Hematopoietic multipotent progenitor cell treated with erythropoietin and hydrocortisone succinate and interleukin-3 and kit ligand, for 8 days (in vitro differentiated cells): ENCODE results near the gene ARL4D.
"Not testable (repeated sequence)": the region's sequence is repeated elsewhere in the genome, so short reads cannot be mapped to it uniquely, and the experiment has no call there.

Experiments
- DNase-seq: peaks from one replicate; pipeline ENCODE4 v3.0.0-alpha.2; 2015

Gene ARL4D, protein sequence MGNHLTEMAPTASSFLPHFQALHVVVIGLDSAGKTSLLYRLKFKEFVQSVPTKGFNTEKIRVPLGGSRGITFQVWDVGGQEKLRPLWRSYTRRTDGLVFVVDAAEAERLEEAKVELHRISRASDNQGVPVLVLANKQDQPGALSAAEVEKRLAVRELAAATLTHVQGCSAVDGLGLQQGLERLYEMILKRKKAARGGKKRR

DNA sequence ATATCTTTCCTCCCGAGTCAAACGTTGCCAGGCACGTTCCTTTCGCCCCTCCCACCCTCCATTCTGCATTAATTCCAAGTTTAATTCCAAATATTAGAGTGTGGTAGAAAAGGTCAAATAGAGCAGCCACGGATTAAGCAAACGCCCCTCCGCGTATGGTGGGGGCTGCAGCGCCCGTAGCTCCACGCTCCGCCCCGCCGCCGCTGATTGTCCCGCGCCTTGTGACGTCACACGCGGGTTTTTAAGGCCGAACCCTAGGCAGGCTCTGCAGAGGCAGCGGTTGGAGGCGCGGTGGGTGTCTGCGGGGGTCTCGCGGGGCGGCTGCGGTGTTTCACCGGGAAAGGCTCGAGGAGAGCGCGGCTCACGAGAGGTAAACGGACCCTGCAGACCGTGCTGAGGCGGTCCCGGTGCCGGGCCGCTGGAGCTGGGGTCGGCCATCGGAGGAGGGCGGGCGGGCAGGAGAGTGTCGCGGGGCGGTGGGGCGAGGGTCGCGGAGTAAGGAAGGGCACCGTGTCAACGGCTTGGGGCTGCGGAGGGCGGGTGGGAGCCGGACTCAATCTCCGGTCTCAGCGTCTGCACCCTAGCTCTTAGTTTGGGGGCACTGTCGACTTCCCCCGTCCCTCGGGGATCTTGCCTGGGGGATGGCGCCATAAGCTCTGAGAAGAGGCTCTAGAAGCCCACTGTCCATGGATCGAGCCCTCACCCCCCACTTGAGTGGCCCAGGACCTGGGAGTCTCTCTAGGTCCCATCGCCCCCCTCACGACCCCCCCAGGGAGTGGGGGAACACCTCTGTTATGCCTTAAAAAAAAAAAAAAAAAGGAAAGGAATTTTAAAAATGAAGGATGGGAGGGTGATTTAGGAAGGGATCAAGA is at the start of gene ARL4D:
TSS of gene ARL4D (plus strand) at position 270 of the 872 bp plus-strand sequence. CDS start 740 bp downstream, outside the sequence.
- DNase-seq, result peak; percentile 77

DNA sequence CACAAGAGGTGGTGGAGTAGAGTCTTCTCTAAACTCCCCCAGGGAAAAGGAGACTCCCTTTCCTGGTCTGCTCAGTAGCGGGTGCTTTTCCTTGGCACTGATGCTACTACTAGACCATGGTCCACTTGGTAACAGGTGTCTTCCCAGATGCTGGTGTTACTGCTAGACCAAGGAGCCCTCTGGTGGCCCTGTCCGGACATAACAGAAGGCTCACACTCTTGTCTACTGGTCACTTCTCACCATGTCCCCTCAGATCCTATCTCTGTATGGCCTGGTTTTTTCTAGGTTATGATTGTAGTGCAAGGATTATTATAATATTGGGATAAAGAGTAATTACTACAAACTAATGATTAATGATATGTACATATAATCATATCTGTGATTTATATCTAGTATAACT is 49.7 kb upstream of the ARL4D start:
- no peak for DNase-seq

DNA sequence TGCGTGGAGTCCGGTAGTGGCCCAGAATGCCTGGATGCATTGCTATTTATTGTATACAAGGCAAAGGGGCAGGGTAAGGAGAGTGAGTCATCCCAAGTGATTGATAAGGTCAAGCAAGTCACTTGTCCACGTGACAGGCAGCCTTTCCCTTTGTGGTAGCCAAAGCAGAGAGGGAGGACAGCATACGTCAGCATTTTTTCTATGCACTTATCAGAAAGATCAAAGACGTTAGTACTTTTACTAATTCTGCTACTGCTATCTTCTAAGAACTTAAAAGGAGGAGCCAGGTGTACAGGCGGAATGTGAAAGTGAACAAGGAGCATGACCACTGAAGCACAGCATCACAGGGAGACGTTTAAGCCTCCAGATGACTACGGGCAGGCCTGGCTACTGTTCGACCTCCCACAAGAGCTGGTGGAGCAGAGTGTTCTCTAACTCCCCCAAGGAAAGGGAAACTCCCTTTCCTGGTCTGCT is 47.9 kb upstream of the ARL4D start:
- DNase-seq, result peak; percentile 89

DNA sequence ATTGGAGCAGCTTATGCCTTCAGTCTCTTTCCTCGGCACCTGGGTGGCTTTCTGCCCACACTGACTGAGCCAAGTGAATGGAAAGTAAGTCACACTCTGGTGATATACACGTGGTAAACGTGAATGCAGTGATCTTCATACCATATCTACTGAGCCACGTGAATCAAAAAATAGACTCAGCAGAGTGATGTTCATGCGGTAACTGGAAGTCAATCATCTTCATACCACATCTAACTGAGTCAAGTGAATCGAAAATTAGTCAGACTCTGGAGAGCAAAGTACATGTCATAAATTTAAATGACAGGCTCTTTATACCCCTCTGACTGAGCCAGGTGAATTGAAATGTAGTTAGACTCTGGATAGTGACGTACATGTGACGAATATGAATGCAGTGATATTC is 47.1 kb upstream of the ARL4D start:
- no peak for DNase-seq

DNA sequence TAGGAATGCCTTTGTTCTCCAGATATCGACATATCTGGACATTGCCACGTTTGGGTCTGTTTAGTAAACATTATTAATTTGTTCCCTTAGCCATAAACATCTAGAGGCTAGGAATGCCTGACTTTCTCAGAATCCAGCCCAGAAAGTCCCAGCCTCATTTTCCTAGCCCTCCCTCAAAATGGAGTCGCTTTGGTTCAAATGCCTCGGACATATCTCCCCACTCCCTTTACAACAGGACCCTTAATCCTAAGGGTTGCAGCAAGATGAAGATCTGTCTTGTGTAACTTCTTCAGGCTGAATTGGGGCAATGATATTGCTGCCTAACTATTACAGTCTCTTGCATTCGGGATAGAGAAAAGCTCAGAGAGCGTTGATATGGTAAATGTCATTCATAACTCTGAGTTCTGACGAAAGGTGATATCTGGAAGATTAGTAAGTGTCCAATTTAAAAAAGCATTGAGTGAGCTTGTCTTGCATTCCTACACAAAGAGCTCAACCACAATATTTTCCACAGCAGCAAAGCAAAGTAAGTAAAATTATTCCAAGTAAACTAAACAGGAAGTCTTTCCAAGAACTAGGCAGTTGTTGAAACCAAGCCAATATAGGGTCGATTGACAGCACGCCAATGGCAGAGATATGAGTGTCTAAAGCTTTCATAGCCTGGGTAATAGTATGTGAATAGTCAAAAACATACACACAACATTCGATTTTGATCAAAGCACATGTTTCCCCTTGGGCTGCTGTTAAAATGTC is 46.0 kb upstream of the ARL4D start:
- peak; percentile 90 for DNase-seq

DNA sequence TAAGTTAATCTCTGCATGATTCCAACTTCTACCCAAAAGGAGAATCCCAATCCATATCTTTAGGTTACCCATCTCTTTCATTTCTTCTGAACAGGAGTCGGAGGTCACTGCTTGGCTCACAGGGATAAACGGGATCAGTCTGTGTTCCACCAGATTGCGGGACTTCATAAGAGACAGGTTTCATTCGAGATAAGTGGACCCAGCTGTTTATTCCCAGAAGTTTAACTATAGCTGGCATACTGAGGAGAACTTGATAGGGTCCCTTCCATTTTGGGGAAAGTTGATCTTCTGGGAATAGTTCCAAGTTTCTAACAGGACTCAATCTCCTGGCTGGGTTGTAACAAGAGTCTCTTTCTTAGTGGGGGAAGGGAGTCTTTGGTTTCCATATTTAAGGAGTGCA is 45.4 kb upstream of the ARL4D start:
- peak; percentile 43 for DNase-seq

DNA sequence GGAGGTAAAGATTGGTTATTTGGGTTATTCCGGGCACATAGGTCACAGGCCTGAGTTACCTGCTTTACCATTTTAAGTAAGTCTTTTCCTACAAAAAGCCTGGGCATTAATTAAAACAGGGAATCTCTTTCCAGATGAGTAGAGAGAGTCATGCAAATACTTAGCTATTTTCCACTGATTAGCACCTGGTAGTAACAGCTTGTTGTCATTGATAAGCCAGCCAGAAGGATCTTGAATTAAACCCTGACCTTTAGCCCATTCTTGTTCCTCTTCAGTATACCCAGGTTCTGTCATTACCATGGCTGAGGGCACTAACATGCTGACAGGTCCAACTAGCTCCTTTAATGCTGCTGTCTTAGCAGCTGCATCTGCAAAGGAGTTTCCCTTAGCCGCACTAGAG is 44.4 kb upstream of the ARL4D start:
- DNase-seq, result peak; percentile 77

DNA sequence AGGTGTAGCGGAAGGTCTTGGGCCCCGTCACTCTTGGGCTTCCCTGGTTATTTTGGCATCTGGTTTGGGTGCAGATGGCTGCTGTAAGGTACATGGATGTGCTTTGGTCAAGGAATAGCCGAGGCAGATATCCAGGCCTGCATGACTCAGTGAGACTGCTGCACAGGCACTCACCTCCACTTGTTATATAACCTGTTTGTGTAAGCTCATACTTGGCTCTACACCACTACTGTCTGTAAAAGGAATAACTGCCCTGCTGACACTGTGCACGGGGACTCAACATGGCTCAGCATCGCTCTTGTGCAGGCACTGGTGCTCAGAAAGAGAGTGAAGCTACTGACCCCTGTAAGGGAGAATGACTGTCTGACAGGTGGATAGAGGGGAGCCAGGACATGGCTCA is 42.3 kb upstream of the ARL4D start:
- DNase-seq, result no peak

DNA sequence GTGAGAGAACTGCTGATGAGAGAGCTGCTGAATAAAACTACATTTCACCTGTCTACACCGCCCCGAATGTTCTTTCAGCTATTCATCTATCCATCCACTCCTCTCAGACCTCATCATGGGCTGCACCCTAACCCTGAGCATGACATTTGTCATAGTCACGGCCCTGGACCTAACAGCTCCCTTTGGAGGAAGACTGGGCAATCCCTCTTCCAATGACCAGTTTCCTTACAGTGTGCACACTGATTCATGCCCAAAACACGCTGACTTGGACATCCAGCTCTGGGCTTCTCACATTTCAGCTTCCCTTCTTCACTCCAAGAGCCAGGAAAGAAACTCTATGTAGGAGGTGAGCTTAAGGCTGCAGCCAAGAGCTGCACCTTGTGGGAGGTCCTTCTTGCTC is 41.8 kb upstream of the ARL4D start:
- DNase-seq, result no peak

DNA sequence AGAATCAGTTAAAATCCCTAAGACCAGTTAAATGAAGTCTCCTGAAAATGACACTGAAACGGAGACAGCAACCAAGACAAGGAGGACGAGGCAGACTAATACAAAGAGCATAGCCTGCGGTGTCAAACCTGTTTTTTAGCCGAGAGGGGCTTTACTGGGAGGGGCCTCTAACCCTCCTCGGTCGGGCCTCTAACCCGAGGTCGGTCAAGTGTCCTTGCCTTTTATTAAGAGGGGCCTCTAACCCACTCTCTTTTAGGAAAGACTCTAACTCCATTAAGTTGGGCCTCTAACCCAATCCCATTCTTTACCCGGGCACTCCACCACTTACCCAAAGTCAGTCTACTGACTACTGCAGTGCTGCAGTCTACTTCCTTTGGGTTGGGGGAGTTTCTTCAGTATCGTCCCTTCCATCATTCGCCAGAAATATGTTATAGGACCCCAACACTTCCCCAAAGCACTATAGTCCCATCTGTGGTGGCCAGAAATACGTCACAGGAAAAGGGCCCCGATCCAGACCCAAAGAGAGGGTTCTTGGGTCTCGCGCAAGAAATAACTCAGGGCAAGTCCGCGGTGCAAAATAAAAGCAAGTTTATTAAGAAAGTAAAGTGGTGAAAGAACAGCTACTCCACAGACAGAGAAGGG is 39.2 kb upstream of the ARL4D start:
- no peak for DNase-seq

DNA sequence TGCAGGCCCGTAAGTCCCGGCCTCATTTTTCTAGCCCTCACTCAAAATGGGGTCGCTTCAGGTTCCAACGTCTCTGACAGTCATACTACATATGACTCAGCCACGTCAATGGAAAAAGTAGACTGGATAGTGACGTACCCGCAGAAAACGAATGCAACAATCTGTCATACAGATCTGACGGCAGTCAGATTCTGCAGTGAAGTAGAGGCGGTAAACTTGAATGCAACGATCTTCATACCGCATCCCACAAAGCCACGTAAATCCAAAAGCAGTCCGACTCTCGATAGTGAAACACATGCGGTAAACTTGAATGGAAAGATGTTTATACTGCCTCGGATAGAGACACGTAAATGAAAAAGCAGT is 38.4 kb upstream of the ARL4D start:
- peak; percentile 87 for DNase-seq

DNA sequence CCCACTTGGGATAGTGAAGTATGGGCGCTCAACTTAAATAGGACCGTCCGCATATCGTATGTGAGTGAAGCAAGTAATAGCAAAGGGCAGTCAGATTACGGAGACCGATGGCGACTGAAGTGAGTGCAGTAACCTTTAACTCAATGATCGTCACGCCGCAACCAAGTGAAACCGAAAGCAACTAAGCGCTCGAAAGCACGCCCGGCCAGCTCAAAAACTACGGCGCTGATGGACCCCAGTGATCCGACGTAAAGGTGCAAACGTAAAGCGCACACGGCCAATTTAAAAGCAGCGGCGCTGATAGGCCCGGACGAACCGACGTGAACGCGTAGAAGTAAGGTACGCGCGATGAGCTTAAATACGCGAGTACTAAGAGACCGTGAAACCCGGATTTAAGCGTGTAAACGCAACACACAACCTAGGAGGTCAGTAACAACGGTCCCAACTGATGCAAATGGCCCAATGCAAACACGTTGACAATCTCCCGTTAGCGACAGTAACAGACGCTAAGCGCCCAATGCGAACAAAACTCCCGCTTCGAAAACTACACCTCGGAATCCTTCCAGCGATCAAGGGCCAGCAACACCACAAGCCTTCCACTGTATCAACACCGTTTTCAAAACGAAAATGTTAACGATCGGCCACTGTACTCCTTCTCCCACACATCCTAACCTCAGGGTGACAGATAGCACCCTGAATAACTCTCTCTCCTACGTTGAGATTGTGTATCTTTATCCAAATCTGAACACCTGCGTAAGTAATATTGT is 37.9 kb upstream of the ARL4D start:
- peak; percentile 100 for DNase-seq

DNA sequence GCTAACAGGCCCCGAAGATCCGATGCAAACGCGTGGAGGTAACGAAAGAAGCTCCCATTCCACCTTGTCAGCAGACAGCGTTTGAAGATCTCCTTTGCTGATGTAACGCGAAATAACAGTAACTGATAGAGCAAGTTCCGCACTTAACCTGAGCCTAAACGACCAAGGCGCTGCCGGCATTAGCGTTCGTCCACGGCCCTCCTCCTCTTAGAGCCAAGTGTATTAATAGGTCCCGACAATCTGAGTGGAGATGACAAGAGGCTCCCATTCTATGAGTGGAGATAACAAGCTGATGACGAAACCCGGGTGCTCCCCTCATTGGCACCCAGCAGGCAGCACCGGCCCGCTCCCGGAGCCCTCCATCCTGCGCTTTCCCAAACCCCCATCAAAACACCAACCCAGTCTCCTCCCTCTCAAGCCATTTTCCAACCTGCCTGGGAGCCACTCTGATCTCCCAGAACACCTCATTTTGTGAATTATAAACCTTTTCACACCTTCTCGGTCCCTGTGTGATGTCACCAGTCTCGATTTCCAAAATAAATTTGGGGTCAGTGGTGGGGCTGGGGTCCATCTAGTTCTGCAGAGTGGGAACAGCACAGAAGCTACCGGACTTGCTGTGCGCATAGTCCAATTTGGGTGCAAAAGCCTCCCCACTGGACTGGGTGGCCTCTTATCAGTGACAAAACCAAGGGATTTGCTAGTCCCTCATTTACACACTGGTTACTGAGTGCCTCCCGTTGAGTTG is 35.4 kb upstream of the ARL4D start:
- no peak for DNase-seq

DNA sequence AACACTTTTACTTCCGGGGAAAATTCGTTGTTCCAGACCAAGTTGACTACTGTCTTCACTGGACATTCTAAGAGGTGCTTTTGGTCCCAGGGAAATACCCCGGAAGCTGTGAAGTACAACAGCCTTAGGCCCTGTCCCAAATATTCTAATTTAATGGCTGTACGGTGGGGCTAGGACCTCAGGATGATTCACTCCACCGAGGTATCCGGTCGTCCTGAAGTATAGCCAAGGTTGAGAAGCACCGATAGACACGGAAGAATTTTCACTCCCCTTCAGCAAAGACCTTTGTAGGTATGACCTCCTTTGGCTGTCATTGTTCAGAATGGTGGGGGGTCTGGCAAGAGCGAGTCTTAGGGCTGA is 34.9 kb upstream of the ARL4D start:
- DNase-seq, result no peak

DNA sequence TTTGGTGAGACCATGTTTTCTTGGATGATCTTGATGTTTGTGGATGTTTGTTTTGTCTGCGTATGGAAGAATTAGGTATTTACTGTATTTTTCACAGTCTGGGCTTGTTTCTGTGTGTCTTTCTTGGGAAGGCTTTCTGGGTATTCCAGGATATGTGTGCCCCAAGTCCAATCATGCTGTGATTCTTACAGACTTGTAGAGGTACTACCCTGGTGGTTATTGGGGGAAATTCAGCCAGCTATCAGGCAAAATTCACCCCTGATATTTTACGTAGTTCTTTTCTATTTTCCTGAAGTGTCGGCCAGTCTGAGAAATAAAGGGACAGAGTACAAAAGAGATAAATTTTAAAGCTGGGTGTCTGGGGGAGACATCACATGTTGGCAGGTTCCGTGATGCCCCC is 33.4 kb upstream of the ARL4D start:
- no peak for DNase-seq

DNA sequence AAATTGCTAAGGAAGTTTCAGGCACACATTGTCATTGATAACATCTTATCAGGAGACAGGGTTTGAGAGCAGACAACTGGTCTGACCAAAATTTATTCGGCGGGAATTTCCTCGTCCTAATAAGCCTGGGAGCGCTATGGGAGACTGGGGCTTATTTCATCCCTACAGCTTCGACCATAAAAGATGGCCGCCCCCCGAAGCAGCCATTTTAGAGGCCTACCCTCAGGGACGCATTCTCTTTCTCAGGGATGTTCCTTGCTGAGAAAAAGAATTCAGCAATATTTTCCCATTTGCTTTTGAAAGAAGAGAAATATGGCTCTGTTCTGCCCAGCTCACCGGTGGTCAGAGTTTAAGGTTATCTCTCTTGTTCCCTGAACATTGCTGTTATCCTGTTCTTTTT is 32.9 kb upstream of the ARL4D start:
- not testable (repeated sequence) for DNase-seq

DNA sequence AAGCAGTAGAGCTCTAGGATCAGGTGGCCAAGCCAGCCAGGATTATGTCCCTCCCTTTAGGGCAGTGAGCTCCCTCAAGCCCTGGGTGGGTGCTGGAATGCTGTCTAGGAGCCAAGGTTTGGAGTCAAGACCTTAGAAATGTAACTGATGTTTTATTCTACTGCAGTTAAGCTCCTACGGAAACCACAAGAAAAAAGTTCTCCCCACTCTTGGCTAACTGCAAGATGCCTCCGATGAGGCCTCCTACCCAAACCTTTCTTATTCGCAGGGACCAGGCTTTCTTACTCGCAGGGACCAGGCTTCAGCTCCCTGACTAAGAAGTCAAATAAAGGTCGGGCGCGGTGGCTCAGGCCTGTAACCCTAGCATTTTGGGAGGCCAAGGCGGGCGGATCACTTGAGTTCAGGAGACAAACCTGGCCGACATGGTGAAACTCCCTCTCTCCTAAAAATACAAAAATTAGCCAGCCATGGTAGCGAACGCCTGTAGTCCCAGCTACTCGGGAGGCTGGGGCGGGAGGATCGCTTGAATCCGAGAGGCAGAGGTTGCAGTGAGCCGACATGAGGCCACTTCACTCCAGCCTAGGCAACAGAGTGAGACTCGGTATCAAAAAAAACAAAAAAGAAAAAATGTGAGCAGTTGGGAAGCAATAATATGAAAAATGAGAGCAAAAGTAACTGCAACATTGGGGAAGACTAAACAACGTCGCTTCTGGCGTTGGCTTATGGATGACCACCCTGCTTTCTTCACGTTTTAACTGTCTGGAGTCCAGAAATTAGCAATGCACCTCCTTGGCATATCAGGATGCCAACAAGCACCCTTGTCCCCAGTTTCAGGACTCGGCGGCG is 31.7 kb upstream of the ARL4D start:
- no peak for DNase-seq

DNA sequence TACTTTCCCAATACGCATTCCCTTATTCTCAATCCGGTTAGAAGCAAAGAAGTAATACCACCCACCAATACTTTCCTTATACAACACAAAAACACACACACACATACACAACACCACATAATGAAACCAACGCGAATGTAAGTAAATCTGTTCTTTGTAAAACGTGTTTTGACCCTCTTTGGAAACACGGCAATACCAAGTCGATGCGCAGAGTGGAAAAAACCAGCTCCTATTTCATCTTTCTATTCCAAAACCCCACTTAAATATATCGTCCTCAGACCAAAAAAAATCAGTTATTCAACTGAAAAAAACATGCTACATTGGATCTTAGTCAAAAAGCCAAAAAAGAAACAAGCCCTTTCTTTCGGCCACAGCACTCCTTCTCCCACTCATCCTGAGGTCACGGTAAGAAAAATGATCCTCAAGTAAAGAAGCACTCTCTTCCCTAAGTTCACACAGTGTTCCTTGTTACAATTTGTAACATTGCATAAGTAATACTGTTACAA is 31.0 kb upstream of the ARL4D start:
- DNase-seq, result peak; percentile 94

DNA sequence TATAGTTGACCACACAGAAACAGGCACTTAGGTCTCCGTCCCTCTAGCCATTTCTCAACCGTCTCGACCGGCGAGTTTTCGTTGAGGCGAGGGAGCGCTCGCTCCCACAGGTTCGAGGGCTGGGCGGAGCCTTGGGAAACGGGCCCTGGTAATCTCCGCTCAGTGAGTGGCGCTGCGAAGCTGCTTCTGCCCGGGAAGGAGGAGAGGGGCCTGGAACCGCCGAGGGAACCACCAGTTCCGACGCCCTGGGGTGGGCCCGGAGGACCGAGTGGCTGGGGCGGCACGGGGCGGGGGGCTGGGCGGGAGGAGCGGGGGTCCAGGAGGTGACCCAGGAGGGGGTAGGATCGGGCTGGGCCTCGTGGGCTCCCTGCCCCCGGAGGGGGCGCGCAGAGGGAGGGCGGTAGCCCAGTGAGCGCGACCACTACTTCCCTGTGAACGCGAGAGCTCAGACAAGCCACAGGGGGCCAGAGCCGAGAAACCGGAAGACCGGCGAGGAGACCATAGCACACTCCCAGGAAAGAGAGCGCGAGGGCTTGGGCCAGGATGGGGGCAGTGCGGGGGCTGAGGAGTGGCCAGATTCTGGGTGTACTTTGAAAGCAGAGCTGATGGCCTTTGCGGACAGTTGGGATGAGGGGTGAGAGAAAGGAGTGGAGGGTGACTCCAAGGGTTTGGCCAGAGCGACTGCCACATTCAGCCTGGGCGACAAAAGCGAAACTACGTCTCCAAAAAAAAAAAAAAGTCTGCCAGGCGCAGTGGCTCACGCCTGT is 29.9 kb upstream of the ARL4D start:
- peak; percentile 89 for DNase-seq

DNA sequence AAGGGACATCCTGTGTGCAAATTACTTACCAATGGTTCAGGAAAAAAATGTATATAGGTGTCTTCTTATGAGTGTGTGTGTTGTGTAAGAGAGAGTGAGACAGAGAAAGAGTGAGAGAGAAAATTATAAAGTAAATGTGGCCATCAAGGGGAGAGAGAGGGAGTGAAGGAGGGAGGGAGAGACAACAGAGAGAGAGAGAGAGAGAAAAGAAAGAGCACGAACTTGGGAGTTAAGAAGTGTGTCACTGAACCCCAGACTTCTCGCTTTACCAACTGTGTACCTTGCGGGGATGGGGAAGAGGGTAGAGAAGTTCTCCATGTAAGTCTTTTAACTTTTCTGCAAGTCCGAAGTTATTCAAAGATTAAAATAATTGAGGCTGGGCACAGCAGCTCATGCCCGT is 28.8 kb upstream of the ARL4D start:
- no peak for DNase-seq
